GM21381 (cell line): ENCODE data around the gene MAP4K1.
"Not testable (repeated sequence)": the region's sequence is repeated elsewhere in the genome, so short reads cannot be mapped to it uniquely, and the experiment has no call there.

Experiments used
- ATAC-seq: cut with Tn5 transposase; IDR thresholded peaks from one replicate; pipeline ENCODE4 v1.9.1; 2021; ENCODE audit warnings: mild to moderate bottlenecking, moderate library complexity; ENCODE audit not compliant: unreplicated experiment

Gene MAP4K1

DNA sequence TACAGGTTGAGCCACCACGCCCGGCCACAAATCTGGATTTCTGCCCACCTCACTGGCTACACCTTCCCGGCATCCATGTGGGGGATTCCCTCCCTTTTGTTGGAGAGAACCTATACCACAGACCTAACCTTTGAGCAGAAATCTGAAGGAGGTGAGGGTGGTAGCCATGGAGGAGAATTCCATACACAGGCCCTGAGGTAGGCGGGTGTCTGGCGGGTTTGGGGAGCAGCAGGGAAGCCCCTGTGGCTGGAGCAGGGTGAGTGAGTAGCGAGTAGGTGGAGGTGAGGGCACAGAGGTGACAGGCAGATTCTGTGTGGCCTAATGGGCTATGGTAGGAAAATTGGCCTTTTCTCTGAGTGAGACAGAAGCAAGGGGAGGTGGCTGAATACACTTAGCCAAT lies 11.8 kb upstream of the MAP4K1 start:
- no peak for ATAC-seq

DNA sequence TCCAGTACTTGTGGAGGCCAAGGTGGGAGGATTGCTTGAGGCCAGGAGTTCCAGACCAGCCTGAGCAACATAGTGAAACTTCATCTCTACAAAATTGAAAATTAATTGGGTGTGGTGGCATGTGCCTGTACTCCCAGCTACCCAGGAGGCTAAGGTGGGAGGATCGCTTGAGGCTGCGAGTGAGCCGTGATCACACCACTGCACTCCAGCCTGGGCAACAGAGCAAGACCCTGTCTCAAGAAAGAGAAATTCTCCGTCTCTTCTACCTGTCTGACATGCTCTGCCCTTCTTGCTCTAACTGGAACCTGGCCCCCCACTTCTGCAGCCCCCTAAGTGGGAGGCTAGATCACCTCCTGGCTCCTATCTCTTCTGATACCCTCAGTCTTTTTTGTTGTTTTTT lies 8.6 kb upstream of the MAP4K1 start:
- ATAC-seq: no peak

DNA sequence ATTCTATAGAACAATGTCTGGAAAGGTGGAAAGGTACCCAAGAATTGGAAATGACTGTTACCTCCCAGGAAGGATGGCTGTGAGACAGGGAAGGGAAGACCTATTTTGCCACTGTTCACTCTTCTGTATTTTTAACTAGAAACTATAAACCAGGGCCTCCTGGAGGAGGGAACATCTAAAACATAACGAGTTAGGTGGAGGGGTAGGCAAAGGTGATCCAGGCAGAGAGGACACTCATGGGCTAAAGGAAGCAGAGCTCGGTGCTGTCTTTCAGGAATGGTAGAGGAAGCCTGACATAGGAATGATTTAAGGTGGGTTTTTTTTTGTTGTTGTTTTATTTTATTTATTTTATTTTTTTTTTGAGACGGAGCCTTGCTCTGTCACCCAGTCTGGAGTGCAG lies 7.1 kb upstream of the MAP4K1 start:
- ATAC-seq: no peak

DNA sequence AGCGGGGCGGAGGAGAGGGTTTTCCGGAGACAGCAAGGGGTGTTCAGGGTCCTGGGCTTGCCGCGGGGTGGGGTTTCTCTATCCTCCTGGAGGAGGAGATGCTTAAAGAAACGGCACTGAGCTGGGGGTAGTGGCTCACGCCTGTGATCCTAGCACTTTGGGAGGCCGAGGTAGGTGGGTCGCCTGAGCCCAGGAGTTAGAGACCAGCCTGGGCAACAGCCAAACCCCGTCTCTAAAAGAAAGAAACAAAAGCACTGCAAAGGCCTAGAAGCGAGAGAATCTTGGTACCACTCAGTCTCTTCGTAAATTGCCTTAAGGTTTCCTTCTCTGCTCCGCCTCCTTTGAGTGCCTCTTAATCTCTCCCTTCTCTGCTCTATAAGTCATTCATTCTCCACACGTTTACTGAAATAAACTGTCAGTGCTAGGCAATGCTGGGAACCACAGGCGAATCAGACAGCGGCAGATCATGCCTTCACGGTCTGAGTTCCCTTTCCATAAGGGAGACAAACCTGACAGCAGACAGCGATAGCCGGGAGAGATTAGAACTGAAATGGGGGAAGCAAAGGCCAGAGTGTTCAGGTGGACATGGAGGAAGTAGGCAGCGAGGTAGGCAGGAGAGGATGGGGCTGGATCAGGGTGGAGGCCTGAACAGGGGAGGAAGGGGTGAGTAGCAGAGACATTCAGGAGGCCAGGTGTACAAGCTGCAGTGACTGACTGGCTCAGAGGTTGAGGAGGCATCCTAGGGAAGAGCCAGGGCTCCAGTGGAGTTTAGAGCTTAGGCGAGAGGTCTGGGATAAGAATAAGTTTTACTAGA lies 1.8 kb upstream of the MAP4K1 start:
- ATAC-seq: no peak

DNA sequence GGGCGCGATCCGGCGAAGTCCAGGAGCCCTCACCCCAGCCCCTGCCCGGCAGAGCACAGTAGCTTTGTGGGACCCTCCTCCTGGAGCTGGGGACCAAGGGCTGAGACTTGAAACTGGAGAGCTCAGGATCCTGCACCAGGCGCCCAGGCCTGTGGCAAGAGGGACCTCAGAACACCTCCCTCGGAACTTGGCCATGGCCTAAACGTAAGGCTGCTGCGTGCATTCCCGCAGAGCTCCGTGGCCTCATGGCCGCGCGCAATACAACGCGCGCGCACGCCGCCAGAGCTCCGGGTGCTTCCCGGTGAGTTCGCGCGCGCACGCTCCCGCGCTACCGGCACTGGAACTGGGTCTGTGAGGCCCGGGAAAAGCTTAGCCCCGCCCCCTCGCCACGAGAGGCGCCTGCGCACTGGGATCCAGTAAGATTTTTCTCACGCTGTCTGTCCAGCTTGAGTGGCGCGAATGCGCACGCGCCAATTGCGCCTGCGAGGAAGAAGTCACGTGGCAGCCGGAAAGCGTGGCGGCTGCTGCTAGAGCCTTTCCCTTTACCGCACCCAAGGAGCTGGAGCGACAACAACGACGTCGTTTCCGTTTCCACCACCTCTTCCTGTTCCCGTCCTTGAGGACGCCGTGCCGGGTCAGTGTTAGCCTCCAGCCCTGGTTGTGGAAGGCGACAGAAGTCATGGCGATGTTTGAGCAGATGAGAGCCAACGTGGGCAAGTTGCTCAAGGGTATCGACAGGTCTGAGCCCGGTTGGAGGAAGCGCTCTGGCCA lies 1.0 kb upstream of the MAP4K1 start, which contains the start of gene EIF3K:
Gene EIF3K, plus strand, starts transcription at position 599 of the 771 bp plus-strand sequence. Its CDS starts 81 bp downstream, at position 680.
- ATAC-seq: peak; percentile 66

DNA sequence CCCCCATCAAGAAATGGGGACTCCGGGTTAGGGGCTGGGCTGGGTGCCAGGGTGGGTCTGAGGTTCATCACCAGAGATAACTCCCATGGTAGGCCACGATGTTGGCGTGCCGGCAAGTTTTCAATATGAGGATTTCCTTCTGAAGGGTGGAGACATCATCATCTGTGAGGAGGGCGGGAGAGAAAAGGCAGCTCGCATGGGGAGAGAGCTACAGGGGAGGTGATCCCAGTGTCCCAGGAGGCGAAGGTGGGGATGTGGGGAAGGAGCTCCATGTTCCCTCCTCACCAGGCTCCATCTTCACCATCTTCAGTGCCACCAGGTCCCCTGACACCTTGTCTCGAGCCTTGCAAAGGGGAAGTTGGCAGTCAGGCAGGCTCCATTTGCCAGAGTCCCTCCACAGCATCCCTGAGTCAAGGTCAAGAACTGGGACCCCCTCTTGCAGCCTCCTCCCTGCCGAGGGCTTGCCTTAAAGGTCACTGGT lies 430 bp downstream of the MAP4K1 start:
- ATAC-seq: no peak

DNA sequence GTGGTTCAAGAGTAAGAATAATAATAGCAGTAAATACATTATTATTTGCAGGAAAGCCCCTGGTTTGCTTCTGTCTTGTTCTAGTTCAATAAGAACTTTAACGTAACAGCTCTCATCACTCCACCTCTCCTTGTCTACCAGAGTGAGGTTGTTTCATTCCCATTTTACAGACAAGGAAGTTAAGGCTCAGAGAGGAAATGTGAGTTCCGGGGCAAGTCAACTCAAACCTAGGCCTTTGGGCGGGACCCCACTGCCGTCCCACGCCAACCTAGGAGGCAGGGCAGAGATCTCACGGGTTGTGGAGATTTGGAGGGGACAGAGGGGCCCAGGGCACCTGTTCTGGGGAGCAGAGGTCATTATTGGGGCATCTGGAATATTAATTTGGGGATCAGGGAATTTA lies 1.5 kb downstream of the MAP4K1 start:
- no peak for ATAC-seq

DNA sequence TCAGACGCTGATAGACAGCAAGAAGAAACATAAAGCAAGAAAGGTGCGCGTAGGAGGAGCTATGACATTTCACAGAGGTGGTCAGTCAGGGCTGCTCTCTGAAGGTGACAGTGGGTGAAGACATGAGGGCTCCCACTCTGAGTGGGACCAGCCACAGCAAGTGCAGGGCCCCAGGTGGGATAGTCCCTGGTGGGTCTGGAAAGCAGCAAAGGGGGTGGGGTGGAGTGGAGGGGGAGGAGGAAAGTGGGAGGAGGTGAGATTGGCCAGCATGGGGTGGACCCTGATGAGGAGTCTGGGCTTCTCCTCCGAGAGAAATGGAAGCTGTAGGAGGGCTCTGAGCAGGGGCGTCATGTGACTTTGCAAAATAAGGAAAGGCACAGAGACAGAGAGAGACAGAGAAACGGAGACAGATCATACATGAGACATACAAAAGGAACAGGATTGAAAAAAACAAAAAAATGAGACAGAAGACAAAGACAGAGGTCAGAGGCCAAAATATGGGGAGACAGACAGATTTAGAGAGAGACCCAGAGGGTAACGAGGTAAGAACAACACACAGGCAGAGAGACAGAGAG lies 2.7 kb downstream of the MAP4K1 start:
- no peak for ATAC-seq

DNA sequence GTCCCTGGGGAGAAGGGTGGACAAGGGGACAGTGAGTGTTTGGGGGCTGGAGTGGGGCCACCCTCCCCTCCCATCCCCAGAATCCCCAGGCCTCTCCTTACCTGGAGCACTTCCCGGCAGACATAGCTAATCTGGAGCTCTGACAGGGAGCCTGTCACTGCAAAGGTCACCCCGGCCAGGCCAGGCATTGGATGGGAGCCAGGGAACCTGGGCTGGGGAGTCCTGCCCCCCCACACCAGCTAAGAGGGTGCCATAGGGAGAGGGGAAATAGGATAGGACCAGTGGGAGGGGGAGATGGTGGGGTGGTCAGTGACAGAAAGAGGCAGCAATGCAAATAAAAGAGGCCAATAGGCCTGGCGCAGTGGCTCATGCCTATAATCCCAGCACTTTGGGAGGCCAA lies 3.5 kb downstream of the MAP4K1 start:
- no peak for ATAC-seq

DNA sequence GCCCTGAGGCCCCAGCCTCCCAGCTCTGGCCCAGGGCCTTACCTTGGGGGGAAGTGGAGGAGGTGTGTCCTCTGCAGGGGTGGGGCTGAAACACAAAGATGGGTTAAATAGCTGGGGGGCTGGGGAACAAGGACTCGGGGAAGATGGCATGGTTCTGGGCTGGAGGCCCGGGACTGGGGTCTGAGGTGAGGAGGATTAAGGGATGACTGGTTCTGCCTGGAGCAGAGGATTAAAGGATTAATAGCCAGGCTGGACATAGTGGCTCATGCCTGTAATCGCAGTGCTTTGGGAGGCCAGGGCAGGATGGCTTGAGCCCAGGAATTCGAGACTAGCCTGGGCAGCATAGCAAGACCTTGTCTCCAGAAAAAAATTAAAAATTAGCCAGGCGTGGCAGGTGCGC lies 11.6 kb downstream of the MAP4K1 start:
- no peak for ATAC-seq

DNA sequence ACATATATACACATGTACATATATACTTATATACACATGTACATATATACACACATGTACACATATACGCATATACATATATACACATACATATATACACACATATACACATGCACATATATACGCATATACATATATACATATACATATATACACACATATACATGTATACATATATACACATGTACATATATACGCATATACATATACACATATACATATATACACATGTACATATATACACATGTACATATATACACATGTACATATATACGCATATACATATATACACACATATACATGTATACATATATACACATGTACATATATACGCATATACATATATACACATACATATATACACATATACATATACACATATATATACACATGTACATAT lies 14.9 kb downstream of the MAP4K1 start:
- not testable (repeated sequence) for ATAC-seq

DNA sequence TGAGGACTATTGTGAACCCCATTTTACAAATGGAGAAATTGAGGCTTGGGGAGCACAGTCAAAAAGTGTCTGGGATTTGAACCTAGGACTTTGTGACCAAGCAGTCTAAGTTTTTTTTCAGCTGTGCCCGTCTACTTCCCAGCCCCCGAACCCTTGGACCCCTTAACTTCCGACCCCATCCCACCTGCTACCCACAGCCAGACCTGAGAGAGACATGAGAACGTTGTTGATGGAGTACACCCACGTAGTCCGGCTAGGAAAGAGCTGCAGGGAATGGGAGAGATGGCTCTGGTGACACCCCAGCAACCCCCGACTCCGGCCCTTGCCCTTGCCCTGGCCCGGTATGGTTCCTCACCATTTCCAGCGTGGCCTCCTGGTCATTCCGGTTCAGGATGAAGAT lies 18.0 kb downstream of the MAP4K1 start:
- no peak for ATAC-seq

DNA sequence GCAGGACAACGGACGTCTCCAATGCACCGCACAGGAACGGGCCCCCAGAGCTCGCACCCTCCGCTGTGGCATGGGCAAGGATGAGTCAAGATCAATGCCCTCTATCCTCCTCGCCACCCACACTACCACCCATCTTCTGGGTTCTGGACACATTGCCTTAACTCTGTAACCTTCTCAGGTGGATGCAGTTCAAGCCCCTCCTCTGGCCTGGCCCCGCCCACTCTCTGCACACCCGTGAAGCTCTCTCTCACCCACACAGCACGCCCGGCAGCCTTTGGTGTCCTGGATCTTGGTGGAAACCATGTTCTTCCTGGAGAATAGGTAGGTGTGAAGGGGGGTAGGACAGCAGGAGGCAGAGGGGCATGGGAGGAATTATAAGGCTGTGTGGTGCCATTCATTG lies 20.7 kb downstream of the MAP4K1 start:
- ATAC-seq: no peak

DNA sequence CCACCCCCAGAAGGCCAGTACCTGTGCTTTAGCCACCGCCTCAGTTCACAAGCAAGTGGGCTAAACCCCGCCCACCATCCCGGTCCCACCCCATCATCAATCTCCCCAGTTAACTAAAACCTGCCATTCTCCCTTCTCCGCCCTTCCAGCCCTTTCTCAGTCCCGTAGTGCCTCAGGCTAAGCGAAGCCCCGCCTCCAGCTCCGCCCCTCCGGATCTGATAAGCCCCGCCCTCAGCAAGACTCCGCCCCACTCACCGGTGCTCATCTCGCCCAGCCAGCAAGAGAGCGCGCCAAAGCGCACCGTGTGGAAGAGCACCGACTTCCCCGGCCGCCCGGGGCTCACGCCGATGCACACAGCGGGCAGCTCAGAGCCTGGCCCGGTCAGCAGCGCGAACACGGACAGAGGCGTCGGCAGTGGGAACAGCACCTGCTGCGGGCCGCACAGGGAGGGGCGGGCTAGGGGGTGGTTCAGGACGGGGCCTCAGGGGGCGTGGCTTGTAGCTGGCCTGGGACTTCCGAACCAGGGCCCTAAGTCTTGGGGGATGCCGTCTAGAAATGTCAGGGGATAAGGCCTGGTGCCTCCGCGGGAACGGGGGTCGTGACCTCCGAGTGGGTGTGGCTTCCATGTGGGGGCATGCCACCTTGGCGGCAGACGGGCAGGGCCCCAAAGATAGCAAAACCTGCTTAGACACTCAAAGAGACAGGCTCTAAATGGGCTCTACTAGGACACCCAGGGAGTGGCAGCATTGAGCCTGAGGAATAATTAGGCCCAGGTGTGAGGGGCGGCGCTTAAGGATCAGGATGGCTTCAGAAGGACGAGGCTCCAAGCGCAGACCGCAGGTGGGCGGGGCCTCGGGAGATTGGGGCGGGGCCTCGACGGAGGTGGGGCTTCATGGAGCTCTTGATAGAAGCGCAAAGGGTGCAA lies 21.4 kb downstream of the MAP4K1 start:
- no peak for ATAC-seq

DNA sequence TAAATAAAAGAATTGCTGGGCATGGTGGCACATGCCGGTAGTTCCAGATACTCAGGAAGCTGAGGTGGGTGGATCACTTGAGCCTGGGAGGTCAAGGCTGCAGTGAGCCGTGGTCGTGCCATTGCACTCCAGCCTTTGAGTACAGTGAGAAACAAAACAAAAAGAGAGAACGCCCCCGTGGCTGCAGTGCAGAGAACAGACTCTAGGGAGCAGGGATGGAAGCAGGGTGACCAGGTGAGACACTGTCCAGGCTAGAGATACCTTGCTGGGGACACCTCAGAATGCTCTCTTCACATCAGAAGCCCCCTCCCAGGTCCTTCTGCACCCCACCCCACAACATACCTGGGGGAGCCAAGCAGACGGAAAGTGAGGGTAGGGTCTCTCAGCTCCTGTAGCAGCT lies 24.8 kb downstream of the MAP4K1 start:
- ATAC-seq: no peak

DNA sequence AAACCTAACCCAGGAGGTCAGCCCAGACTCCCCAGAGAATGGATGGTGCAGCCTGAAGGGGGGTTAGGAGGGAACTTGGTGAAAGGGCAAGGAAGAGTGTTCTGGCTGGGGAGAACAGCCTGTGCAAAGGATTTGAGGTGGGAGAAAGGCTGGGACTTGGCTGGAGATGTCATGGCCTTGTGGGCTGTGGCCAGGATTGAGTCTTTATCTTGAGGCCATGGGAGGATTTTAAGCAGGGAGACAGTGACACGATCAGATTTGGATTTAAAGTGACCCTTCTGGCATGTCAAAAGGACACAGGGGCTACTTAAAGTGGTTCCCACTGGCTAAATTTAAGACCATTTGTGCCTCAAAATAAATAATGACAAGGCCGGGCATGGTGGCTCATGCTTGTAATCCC lies 29.7 kb downstream of the MAP4K1 start:
- ATAC-seq: no peak

DNA sequence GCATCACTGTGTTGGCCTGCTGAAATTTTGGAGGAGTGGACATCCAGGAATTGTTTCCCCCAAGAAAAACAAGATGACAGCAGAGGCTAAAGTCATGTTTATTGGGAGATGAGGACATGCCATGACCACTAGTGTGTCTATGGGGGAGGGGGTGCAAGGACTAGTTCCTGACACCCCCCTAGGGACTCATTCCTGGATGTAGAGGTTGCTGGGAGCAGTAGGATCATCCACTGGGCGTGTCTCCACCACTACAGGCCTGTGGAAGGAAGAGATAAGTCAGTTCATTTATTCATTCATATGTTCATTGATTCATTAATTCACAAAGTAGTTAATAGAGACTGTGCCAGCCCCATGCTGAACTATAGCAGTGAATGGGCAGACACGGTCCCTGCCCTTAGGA lies 30.2 kb downstream of the MAP4K1 start:
- no peak for ATAC-seq

DNA sequence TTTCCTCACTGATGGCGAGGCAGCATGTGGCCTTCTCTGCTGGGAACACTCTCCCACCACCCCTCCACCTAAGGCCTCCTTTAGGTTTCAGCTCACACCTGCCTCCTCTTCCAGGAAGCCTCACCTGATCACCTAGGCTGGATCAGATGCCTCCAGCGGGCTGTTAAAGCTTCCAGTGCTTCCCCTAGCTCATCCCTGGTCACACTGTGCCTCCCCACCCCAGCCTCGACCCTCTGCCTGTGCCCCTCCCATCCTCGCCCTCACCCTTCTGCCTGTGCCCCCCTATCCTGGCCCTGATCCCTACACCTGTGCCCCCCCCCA lies 33.8 kb downstream of the MAP4K1 start:
- ATAC-seq: no peak

DNA sequence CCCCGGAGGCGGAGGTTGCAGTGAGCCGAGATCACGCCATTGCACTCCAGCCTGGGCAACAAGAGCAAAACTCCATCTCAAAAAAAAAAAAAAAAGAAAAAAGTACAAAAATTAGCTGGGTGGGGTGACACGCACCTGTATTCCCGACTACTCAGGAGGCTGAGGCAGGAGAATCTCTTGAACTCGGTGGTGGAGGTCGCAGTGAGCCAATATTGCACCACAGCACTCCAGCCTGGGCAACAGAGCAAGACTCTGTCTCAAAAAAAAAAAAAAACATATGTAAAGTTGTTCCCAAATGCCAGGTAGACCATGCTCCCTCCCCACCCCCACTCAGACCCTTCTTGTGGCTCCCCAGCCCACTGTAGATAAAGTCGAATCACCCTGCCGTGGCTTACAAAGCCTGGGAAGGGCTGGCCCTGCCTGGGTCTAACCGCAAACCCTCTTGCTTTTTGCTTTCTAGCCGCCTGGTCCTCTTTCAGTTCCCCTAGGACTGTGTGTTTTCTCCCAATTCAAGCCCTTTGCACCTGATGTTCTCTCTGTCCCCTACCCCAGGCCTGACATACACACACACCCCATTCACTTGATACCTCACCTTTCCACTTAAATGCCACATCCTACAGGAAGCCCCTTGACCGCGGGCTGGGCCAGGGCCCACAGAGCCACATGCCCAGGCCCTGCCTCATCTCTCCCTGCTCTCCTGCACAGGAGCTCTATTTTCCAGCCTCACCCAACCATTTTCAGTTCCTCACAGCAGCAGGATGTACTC lies 34.4 kb downstream of the MAP4K1 start:
- ATAC-seq: no peak

DNA sequence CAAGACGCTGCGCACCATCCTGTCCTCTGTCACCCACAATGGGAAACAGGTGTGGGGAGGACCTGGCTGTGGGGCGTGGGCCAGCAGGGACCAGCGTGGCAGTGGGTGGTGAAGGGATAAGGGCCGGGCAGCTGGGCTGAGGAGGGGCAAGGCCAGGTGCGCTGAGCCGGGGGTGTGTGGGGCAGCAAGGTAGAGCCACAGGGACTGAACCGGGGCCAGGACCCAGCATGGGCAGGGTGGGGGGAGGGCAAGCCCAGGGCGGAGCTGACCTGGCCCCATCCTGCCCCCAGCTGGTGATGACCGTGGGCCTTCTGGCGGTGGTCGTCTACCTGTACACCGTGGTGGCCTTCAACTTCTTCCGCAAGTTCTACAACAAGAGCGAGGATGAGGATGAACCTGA lies 37.7 kb downstream of the MAP4K1 start:
- ATAC-seq: no peak
